Hepatocyte (in vitro differentiated cells): ENCODE measurements around the gene PDK2. TPM values are rescaled to one million over a fixed set of nuclear protein-coding genes. Genes with fewer than 3 reads are reported as not detected.
A peak's percentile ranks its signal among the peaks of the same experiment; 100 is the strongest.

Experiments used
- DNase-seq: peaks from one replicate; pipeline ENCODE4 v3.0.0-alpha.2; 2016; ENCODE audit warnings: low spot score
- H2AFZ ChIP-seq: fragments of 200-600 bp; sonication (generic); 2 replicates; pipeline ENCODE4 v1.6.0; 2016; ENCODE audit warnings: antibody characterized with exemption, mild to moderate bottlenecking
- H3K27ac ChIP-seq: fragments of 200-600 bp; sonication (generic); 2 replicates; pipeline ENCODE4 v1.5.1; 2016; ENCODE audit warnings: mild to moderate bottlenecking
- H3K27me3 ChIP-seq: fragments of 200-600 bp; sonication (generic); 2 replicates; pipeline ENCODE4 v1.6.1; 2016
- H3K36me3 ChIP-seq: fragments of 200-600 bp; sonication (generic); replicated peaks from 2 replicates; pipeline ENCODE4 v1.5.1; 2016; ENCODE audit warnings: low read depth; ENCODE audit not compliant: insufficient read depth
- H3K4me1 ChIP-seq: fragments of 200-600 bp; sonication (generic); 2 replicates; pipeline ENCODE4 v1.5.1; 2016; ENCODE audit warnings: mild to moderate bottlenecking, moderate library complexity; ENCODE audit not compliant: insufficient read depth
- H3K4me2 ChIP-seq: fragments of 200-600 bp; sonication (generic); 2 replicates; pipeline ENCODE4 v1.6.0; 2016
- H3K4me3 ChIP-seq: fragments of 200-600 bp; sonication (generic); 2 replicates; pipeline ENCODE4 v1.5.1; 2016; ENCODE audit warnings: mild to moderate bottlenecking
- H3K79me2 ChIP-seq: fragments of 200-600 bp; sonication (generic); 2 replicates; pipeline ENCODE4 v1.6.0; 2017; ENCODE audit warnings: mild to moderate bottlenecking
- H3K9me2 ChIP-seq: fragments of 200-600 bp; sonication (generic); replicated peaks from 2 replicates; pipeline ENCODE4 v1.6.0; 2017; ENCODE audit warnings: mild to moderate bottlenecking; ENCODE audit not compliant: insufficient read depth
- H3K9me3 ChIP-seq: fragments of 200-600 bp; sonication (generic); 2 replicates; pipeline ENCODE4 v1.5.1; 2016; ENCODE audit warnings: low read depth, mild to moderate bottlenecking
- H4K20me1 ChIP-seq: fragments of 200-600 bp; sonication (generic); 2 replicates; pipeline ENCODE4 v1.6.0; 2016; ENCODE audit warnings: mild to moderate bottlenecking; ENCODE audit not compliant: insufficient read depth, poor library complexity, severe bottlenecking
- EZH2 ChIP-seq: fragments of 200-600 bp; sonication (generic); IDR thresholded peaks from 2 replicates; pipeline ENCODE4 v1.6.1; 2016; ENCODE audit warnings: antibody characterized with exemption, mild to moderate bottlenecking, borderline replicate concordance
- EZH2phosphoT487 ChIP-seq: fragments of 200-600 bp; sonication (generic); IDR thresholded peaks from one replicate; pipeline ENCODE4 v1.6.1; 2018; ENCODE audit warnings: antibody characterized with exemption, mild to moderate bottlenecking, low read depth, moderate library complexity; ENCODE audit not compliant: unreplicated experiment, severe bottlenecking
- WGBS: methylation state at CpG from one replicate; pipeline ENCODE4 v1.1.6; 2016; ENCODE audit warnings: low lambda C conversion rate; ENCODE audit errors: missing lambda C conversion rate; 5-methylcytosine and 5-hydroxymethylcytosine counted together
- polyA plus RNA-seq: library from polyadenylated mRNA; unstranded; fragments of >200 nt; fragmentation: Nextera tagmentation; extraction: Ambion mirVana; gene quantifications from 2 replicates; pipeline ENCODE4 v1.2.1, GENCODE V29; 2016
- total RNA-seq: library from RNA; depleted of rRNA; stranded (reverse); fragments of >200 nt; gene quantifications from 2 replicates; pipeline ENCODE4 v1.2.3, GENCODE V29; 2014
- TF ChIP-seq, protein P1 (sequence below): fragments of 200-600 bp; sonication (generic); IDR thresholded peaks from 2 replicates; pipeline ENCODE4 v1.5.1; 2016; ENCODE audit warnings: antibody characterized with exemption, mild to moderate bottlenecking; ENCODE audit not compliant: poor library complexity

The PDK2 gene
- total and polyA plus RNA-seq, 2 experiments from 2014 or later: 42.7 to 56.9 TPM

DNA sequence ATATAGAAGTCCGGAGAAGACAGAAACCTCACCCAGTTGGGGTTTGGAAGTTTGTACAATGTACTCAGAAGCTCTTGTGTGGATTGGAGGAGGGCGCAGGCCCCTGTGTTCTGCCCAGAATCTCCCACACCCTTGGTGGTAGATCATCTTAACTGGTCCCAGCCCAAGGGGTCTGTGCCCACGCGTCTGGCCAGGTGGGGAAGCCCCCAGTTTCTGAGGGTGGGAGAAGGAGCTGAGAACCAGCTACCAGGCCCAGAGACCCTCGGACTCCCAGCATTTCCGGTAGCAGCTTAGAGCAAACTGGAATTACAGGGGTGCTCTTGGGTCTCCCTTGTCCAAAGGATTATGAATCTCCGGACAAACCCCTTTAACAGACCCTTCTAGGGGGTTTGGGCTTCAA is 57.6 kb downstream of the PDK2 start:
- peaks cover 14% of the 10 kb centered on the region for H3K4me1 ChIP-seq
- H3K9me3 ChIP-seq: no peaks in the 10 kb centered on the region
- H3K27me3 ChIP-seq: no peaks in the 10 kb centered on the region
- peaks cover 20% of the 10 kb centered on the region for H4K20me1 ChIP-seq
- no peak for DNase-seq
- H3K27ac ChIP-seq: peak overlapping the region; percentile 83
- no peak for TF ChIP-seq EZH2
- no peak for TF ChIP-seq EZH2phosphoT487
- TF ChIP-seq, protein P1, sequence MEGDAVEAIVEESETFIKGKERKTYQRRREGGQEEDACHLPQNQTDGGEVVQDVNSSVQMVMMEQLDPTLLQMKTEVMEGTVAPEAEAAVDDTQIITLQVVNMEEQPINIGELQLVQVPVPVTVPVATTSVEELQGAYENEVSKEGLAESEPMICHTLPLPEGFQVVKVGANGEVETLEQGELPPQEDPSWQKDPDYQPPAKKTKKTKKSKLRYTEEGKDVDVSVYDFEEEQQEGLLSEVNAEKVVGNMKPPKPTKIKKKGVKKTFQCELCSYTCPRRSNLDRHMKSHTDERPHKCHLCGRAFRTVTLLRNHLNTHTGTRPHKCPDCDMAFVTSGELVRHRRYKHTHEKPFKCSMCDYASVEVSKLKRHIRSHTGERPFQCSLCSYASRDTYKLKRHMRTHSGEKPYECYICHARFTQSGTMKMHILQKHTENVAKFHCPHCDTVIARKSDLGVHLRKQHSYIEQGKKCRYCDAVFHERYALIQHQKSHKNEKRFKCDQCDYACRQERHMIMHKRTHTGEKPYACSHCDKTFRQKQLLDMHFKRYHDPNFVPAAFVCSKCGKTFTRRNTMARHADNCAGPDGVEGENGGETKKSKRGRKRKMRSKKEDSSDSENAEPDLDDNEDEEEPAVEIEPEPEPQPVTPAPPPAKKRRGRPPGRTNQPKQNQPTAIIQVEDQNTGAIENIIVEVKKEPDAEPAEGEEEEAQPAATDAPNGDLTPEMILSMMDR: no peak
- H3K4me3 ChIP-seq: no peak overlapping the region
- 81% methylated on average over 7 of the region's 7 CpGs for WGBS
- H3K79me2 ChIP-seq: peaks cover 29% of the 10 kb centered on the region
- H3K9me2 ChIP-seq: no peaks in the 10 kb centered on the region
- H3K36me3 ChIP-seq: no peaks in the 10 kb centered on the region
- H2AFZ ChIP-seq: peak overlapping the region; percentile 88
- H3K4me2 ChIP-seq: peak overlapping the region; percentile 98

DNA sequence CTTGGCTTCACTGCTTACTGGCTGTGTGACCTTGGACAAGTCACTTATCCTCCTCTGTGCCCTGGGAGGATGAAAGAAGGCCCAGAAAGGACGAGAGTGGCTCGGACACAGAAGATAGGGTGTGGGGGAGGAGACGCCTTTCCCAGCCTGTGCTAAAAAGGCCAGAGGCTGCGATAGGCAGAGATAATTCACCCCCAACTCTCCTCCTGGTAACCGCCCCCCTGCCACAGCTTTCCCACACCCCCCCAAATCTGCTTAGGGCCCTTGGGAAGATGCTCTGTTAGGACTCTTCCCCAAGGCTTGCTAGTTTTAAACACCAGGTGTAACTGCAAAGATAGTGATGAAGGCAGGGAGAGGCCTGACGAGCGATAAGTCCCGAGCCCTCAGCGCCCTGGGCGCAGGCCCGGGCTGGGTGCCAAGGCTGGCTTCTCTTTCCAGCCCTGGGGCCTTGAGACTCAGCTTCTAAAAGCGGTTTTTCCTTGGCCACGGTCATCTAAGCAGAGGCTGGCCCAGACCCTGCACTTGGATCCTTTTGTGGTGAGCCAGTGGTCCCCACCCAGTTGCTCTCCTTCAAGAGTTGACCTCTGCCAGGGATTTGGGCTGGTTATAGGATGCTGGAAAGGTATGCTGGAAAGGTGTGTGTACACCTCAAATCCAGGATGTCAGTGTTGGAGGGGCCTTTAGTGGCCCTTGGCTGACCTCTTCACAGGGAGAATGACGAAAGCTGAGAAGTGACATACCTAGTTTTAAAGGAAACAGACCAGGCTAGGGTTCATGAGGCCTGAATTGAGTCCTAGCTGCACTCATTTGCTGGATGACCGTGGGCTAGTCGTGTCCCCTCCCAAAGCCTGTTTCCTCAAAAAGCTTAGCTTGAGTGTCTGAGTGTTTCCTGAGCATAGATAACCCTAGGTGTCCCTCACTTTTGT is 58.8 kb downstream of the PDK2 start:
- no peak for DNase-seq
- Histone ChIP-seq H3K27me3 (no peaks in the 10 kb centered on the region), H3K27ac (no peak overlapping the region), H3K4me2 (no peak overlapping the region), H3K4me1 (peaks cover 6% of the 10 kb centered on the region), H4K20me1 (peaks cover 8% of the 10 kb centered on the region), H3K9me2 (no peaks in the 10 kb centered on the region), H3K79me2 (peaks cover 17% of the 10 kb centered on the region), H2AFZ (no peak overlapping the region), H3K4me3 (no peak overlapping the region), H3K36me3 (no peaks in the 10 kb centered on the region), H3K9me3 (no peaks in the 10 kb centered on the region)
- WGBS: 87% methylated on average over 14 of the region's 16 CpGs
- TF ChIP-seq EZH2 (no peak), EZH2phosphoT487 (no peak)
- TF ChIP-seq, protein P1: no peak

DNA sequence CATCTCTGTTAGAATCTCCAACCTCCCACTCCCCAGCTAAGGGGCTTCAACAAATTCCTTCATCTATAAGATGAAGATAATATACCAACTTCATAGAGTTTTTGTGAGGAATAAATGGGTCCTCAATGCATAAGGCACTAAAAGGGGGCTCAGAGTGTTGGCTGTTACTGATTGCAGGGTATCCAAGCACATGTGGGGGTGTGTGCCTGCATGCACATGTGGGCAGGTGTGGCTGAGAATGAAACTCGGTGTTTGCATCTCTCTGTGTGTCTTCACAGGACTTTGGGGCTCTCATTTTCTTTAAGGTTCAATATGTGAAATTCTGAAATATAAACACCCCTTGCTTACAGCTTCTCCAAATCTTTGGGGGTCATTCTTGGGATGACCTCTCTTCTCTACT is 59.5 kb downstream of the PDK2 start:
- Histone ChIP-seq H4K20me1 (peaks cover 2% of the 10 kb centered on the region), H3K27me3 (no peaks in the 10 kb centered on the region), H3K79me2 (peaks cover 10% of the 10 kb centered on the region), H3K27ac (no peak overlapping the region), H3K4me3 (no peak overlapping the region), H3K36me3 (no peaks in the 10 kb centered on the region), H3K9me2 (no peaks in the 10 kb centered on the region), H3K4me2 (no peak overlapping the region), H2AFZ (no peak overlapping the region), H3K9me3 (no peaks in the 10 kb centered on the region), H3K4me1 (peaks cover 6% of the 10 kb centered on the region)
- DNase-seq: no peak
- WGBS: 81% methylated on average over 1 of the region's 1 CpG
- TF ChIP-seq, protein P1: no peak
- TF ChIP-seq EZH2phosphoT487 (no peak), EZH2 (no peak)
